NCI-H2107 (cell line): ENCODE data around the gene POU3F1.

Experiments used
- DNase-seq: peaks from one replicate; lab custom pipeline; 2025; lab: John Stamatoyannopoulos, UW

Gene POU3F1

GRCh38 chr1:38028105-38028591 lies 18.4 kb downstream of the POU3F1 start:
- DNase-seq: no peak

- DNase-seq: no peak
Observed at GRCh38 chr1:38027201-38028104, 19.1 kb downstream of the POU3F1 start.

DNA sequence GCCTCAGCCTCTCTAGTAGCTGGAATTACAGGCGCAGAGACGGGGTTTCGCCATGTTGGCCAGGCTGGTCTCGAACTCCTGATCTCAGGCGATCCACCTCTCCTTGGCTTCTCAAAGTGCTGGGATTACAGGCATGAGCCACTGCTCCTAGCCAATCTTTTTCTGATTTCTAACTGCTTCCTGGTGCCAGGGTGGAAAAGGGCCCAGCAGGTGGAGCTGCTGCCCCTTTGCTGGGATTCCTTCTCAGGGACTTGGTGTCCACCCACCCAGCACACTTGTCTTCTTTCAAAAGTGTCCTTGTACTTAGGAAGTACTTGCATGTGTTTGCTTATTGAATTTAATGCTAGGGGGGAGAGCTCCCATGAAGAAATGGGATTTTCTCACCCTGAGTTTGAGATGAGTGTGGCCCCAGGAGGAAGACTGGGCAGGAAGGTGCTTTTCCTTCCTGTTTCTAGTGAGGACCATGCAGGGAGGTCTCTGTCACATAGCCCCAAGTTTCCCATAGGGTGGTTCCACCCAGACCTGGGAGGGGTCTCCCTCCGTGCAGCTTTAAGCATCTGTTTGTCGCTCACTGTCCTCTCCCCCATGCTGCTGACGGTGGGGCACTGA lies 19.9 kb downstream of the POU3F1 start:
- no peak for DNase-seq

GRCh38 chr1:38025664-38026063 lies 20.9 kb downstream of the POU3F1 start:
- DNase-seq: no peak

- no peak for DNase-seq
Observed at GRCh38 chr1:38025233-38025632, 21.4 kb downstream of the POU3F1 start.

DNA sequence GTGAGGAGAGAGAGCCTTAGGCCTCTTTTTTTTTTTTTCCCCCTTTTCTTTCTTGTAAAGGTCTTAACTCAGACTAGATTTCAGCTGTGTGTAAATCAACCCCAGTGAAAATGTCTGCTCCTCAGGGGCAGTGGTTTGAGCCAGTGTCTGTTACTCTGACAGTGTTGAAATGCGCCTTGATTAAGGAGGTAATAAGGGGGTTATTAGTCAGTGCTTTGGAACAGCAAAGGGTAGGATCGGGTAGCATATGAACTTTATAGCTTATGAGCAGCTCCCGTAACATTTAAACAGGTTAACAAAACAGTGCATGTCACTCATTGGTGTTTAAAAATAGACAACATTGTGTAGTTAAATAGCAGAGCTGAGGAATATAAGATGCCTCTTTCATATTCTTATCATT lies 23.8 kb downstream of the POU3F1 start:
- no peak for DNase-seq

DNA sequence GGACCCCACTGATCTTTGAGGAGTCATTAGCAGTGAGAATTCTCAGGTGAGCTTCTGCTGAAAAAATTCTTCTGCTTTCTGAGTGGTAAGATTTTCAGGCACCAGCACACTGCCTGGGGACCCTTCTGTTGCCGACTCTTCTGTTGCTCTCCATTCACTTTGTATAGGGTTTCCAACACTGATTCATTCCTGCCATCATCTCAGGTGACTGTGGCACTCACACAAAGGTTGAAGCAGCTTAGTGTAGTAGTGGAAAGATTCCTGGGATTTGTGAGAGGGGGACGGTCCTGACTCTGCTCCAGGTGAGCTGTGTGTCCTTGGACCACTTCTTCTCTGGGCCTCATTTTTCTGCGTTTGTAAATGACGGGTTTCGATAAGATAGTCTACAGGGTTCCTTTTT lies 24.6 kb downstream of the POU3F1 start:
- no peak for DNase-seq

- no peak for DNase-seq
Observed at GRCh38 chr1:38020396-38020795, 26.2 kb downstream of the POU3F1 start.

- DNase-seq: no peak
Observed at GRCh38 chr1:38018864-38019343, 27.7 kb downstream of the POU3F1 start.

GRCh38 chr1:38015978-38016725 lies 30.4 kb downstream of the POU3F1 start:
- no peak for DNase-seq

- DNase-seq: no peak
Observed at GRCh38 chr1:38014724-38015424, 31.7 kb downstream of the POU3F1 start.

DNA sequence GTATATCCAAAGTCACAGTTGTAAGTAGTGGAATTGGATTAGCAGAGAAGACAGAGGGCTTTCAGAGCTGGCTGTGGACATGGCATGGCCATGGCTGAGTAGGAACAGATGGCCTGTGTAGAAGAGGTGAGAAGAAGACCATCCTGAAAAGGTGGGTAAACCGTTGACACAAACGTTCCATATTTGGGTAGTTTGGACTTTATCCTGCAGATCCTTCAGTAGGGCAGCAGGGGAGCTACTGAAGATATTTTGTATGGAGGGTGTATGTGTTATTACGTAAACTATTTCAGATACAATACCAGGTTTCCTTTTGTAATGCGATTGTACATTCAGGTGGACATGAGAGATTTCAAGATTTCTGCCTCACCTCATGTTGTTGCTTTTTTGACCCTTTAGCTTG lies 32.4 kb downstream of the POU3F1 start:
- no peak for DNase-seq

DNA sequence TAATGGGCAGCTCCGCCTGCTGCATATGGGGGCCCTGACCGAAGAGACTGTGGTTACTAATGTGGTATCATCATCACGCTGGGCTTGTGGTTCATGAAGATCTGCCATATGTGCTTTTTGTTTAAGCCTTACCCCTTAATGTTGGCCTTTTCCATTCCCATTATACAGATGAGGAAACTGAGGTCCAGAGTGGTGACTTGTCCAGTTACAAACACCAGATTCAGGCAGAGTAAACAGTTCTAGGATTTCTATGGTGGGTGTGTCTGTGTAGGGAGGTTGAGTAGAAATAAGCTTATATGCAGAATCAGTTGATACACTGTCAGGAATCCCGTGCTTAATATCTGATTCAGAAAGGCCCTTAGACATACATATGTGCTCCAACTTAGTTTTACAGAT lies 33.4 kb downstream of the POU3F1 start:
- DNase-seq: no peak

DNA sequence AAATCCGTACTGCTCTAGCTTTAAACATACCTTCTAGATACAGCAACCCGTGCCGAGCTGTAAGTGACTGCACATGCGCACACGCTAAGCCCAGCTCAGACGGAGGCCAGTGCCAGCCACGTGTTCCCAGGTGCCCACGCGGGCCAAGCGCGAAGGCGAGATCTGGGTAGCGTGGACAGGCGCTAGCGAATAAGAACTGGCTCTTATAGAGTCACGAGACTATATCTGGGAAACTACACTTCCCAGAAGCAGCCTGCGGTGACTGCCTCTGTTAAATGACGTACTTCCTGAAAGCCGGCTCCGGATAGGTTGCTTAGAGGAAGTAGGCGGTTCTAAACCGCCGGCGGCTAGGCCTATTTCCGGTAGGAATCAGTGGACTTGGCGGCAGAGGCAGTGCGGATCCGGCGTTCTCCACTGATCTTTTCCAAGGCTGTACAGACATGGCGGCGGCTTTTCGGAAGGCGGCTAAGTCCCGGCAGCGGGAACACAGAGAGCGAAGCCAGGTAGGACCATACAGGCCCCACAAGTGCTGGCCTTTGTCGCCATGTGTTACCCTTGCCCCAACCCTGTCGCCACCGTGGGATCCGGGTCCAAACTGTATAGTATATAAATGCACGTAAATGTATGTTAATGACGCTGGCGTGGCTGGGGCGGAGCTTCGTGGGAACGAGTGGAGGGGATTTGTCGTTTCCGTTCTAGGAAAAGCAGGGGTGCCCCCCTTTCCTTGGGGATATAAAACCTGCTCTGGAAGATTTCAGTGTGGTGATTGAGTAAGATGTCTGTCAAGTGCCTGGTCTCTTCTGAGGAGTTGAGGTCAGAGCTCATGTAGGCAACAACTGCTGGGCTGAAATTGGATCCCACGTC lies 34.0 kb downstream of the POU3F1 start, which contains the start of gene UTP11:
UTP11 (plus strand) TSS at position 372 of the 864 bp plus-strand sequence; CDS start at position 441, 69 bp downstream.
- DNase-seq: peak; percentile 93

DNA sequence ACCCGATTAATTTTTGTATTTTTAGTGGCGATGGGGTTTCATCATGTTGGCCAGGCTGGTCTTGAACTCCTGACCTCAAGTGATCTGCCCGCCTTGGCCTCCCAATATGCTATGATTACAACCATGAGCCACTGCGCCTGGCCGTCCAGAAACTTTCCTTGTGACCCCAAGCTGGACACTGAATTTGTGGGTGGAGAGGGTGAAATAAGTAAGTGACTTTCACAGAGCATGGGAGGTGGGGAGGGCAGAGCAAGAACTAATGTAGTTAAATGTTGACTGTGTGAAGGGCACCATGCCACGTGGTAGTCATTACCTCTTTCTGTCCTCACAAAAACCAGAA lies 36.8 kb downstream of the POU3F1 start:
- DNase-seq: no peak

GRCh38 chr1:38009088-38009840 lies 37.3 kb downstream of the POU3F1 start:
- no peak for DNase-seq

GRCh38 chr1:38006008-38006828 lies 40.4 kb downstream of the POU3F1 start:
- DNase-seq: no peak

GRCh38 chr1:38005195-38006007 lies 41.2 kb downstream of the POU3F1 start, which contains the start of gene FHL3:
Gene FHL3 (minus strand): TSS chr1:38005514. CDS start chr1:37999412, 6,102 bp downstream.
- DNase-seq: no peak
